Measurements from ENCODE around the gene SCYL1. TPM values are rescaled to one million over a fixed set of nuclear protein-coding genes. Genes with fewer than 3 reads are reported as not detected.

SCYL1 gene
- total RNA-seq, 1 donor from 2014 or later, result 103 TPM

GRCh38 chr11:65503949-65504673 is 20.8 kb upstream of the SCYL1 start:
- H3K27ac Mint-ChIP-seq (ENCODE audit: unreplicated experiment), result no peak overlapping the region
- TF ChIP-seq, protein P1, sequence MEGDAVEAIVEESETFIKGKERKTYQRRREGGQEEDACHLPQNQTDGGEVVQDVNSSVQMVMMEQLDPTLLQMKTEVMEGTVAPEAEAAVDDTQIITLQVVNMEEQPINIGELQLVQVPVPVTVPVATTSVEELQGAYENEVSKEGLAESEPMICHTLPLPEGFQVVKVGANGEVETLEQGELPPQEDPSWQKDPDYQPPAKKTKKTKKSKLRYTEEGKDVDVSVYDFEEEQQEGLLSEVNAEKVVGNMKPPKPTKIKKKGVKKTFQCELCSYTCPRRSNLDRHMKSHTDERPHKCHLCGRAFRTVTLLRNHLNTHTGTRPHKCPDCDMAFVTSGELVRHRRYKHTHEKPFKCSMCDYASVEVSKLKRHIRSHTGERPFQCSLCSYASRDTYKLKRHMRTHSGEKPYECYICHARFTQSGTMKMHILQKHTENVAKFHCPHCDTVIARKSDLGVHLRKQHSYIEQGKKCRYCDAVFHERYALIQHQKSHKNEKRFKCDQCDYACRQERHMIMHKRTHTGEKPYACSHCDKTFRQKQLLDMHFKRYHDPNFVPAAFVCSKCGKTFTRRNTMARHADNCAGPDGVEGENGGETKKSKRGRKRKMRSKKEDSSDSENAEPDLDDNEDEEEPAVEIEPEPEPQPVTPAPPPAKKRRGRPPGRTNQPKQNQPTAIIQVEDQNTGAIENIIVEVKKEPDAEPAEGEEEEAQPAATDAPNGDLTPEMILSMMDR (IDR thresholded peaks at IDR 0.05), result no peak
- no peak for DNase-seq (ENCODE audit: extremely low spot score, unreplicated experiment)
- no peaks in the 10 kb centered on the region for H3K9me3 Mint-ChIP-seq (ENCODE audit: unreplicated experiment)
- no peaks in the 10 kb centered on the region for H3K27me3 Mint-ChIP-seq (ENCODE audit: unreplicated experiment)
- no peaks in the 10 kb centered on the region for H3K36me3 Mint-ChIP-seq (ENCODE audit: unreplicated experiment)
- H3K4me3 Mint-ChIP-seq (ENCODE audit: unreplicated experiment), result no peak overlapping the region
- peaks cover 23% of the 10 kb centered on the region for H3K4me1 Mint-ChIP-seq (ENCODE audit: unreplicated experiment)

DNA sequence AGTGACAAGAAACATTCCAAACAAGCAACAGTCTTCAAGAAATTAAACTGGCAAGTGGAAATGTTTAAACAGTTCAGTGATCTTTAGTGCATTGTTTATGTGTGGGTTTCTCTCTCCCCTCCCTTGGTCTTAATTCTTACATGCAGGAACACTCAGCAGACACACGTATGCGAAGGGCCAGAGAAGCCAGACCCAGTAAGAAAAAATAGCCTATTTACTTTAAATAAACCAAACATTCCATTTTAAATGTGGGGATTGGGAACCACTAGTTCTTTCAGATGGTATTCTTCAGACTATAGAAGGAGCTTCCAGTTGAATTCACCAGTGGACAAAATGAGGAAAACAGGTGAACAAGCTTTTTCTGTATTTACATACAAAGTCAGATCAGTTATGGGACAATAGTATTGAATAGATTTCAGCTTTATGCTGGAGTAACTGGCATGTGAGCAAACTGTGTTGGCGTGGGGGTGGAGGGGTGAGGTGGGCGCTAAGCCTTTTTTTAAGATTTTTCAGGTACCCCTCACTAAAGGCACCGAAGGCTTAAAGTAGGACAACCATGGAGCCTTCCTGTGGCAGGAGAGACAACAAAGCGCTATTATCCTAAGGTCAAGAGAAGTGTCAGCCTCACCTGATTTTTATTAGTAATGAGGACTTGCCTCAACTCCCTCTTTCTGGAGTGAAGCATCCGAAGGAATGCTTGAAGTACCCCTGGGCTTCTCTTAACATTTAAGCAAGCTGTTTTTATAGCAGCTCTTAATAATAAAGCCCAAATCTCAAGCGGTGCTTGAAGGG is 20.0 kb upstream of the SCYL1 start:
- no peak overlapping the region for H3K4me3 Mint-ChIP-seq (ENCODE audit: unreplicated experiment)
- no peaks in the 10 kb centered on the region for H3K9me3 Mint-ChIP-seq (ENCODE audit: unreplicated experiment)
- no peak overlapping the region for H3K27ac Mint-ChIP-seq (ENCODE audit: unreplicated experiment)
- H3K27me3 Mint-ChIP-seq (ENCODE audit: unreplicated experiment), result no peaks in the 10 kb centered on the region
- H3K36me3 Mint-ChIP-seq (ENCODE audit: unreplicated experiment), result no peaks in the 10 kb centered on the region
- TF ChIP-seq, protein P1 (IDR thresholded peaks at IDR 0.05), result no peak
- H3K4me1 Mint-ChIP-seq (ENCODE audit: unreplicated experiment), result peaks cover 23% of the 10 kb centered on the region
- DNase-seq (ENCODE audit: extremely low spot score, unreplicated experiment), result no peak

DNA sequence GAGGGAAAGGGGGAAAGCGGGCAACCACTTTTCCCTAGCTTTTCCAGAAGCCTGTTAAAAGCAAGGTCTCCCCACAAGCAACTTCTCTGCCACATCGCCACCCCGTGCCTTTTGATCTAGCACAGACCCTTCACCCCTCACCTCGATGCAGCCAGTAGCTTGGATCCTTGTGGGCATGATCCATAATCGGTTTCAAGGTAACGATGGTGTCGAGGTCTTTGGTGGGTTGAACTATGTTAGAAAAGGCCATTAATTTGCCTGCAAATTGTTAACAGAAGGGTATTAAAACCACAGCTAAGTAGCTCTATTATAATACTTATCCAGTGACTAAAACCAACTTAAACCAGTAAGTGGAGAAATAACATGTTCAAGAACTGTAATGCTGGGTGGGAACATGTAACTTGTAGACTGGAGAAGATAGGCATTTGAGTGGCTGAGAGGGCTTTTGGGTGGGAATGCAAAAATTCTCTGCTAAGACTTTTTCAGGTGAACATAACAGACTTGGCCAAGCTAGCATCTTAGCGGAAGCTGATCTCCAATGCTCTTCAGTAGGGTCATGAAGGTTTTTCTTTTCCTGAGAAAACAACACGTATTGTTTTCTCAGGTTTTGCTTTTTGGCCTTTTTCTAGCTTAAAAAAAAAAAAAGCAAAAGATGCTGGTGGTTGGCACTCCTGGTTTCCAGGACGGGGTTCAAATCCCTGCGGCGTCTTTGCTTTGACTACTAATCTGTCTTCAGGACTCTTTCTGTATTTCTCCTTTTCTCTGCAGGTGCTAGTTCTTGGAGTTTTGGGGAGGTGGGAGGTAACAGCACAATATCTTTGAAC is 19.2 kb upstream of the SCYL1 start:
- Mint-ChIP-seq H3K4me3 (ENCODE audit: unreplicated experiment) (no peak overlapping the region), H3K27ac (ENCODE audit: unreplicated experiment) (no peak overlapping the region), H3K4me1 (ENCODE audit: unreplicated experiment) (peaks cover 25% of the 10 kb centered on the region), H3K27me3 (ENCODE audit: unreplicated experiment) (no peaks in the 10 kb centered on the region), H3K9me3 (ENCODE audit: unreplicated experiment) (no peaks in the 10 kb centered on the region), H3K36me3 (ENCODE audit: unreplicated experiment) (no peaks in the 10 kb centered on the region)
- TF ChIP-seq, protein P1 (IDR thresholded peaks at IDR 0.05), result no peak
- no peak for DNase-seq (ENCODE audit: extremely low spot score, unreplicated experiment)

DNA sequence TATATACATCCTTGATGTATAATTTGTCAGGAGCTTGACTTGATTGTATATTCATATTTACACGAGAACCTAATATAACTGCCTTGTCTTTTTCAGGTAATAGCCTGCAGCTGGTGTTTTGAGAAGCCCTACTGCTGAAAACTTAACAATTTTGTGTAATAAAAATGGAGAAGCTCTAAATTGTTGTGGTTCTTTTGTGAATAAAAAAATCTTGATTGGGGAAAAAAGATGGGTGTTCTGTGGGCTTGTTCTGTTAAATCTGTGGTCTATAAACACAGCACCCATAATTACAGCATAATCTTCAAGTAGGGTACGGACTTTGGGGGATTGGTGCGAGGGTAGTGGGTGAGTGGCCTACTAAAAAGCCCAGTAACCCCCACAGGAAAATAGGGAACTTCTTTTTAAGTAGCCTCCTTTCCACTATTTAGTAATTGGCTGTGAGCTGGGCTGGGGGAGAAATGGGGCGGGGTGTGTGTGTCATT is 18.6 kb upstream of the SCYL1 start:
- no peak for DNase-seq (ENCODE audit: extremely low spot score, unreplicated experiment)
- Mint-ChIP-seq H3K4me3 (ENCODE audit: unreplicated experiment) (no peak overlapping the region), H3K9me3 (ENCODE audit: unreplicated experiment) (no peaks in the 10 kb centered on the region), H3K36me3 (ENCODE audit: unreplicated experiment) (no peaks in the 10 kb centered on the region), H3K27ac (ENCODE audit: unreplicated experiment) (no peak overlapping the region), H3K4me1 (ENCODE audit: unreplicated experiment) (peaks cover 26% of the 10 kb centered on the region), H3K27me3 (ENCODE audit: unreplicated experiment) (no peaks in the 10 kb centered on the region)
- TF ChIP-seq, protein P1 (IDR thresholded peaks at IDR 0.05), result no peak

Measured in osteocyte (in vitro differentiated cells).